HG02840 (cell line): ENCODE data around the gene DMD.

ENCODE experiments used
- ATAC-seq: cut with Tn5 transposase; IDR thresholded peaks from one replicate; pipeline ENCODE4 v1.9.1; 2021; ENCODE audit warnings: mild to moderate bottlenecking, moderate library complexity, moderate number of reproducible peaks; ENCODE audit not compliant: unreplicated experiment, low FRiP score

DMD gene

GRCh38 chrX:31279359-31279758 lies 1932.0 kb downstream of the DMD start:
- no peak for ATAC-seq

DNA sequence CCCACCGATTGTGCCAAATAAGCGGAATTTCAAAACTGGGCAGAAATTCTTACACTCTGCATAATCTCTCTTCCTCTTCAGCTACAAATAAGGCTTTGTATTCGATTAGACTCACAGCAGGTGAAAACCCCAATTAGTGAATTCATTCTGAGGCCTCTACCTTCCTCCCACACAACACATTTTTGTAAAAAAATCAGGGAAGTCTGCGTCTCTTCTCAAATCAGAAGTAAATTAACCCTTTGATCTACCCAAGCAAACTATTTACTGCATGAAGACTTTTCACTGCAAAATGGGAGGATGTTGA lies 1938.9 kb downstream of the DMD start:
- ATAC-seq: no peak

GRCh38 chrX:31271615-31272471 lies 1939.5 kb downstream of the DMD start:
- ATAC-seq: no peak

- ATAC-seq: no peak
These were observed 1941.4 kb downstream of the DMD start for GRCh38 chrX:31269914-31270313.

DNA sequence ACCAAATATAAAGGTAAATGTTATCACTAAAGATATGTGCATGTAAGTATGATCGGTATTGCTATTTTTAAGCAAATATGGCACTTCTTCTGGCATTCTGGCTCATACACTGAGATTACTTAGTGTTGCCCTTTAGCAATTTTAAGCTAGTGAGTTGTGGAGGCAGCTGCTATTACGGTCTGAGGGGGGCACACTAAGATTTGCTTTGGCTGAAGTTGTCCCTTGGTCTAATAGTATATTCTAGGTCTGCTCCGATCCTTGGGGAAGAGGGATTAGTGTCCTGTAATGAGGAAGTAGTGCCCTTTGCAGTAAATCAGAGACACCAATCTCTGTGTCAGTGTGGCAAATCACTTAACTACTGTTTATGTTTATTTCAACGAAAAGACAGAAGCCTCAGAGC lies 1943.0 kb downstream of the DMD start:
- no peak for ATAC-seq

DNA sequence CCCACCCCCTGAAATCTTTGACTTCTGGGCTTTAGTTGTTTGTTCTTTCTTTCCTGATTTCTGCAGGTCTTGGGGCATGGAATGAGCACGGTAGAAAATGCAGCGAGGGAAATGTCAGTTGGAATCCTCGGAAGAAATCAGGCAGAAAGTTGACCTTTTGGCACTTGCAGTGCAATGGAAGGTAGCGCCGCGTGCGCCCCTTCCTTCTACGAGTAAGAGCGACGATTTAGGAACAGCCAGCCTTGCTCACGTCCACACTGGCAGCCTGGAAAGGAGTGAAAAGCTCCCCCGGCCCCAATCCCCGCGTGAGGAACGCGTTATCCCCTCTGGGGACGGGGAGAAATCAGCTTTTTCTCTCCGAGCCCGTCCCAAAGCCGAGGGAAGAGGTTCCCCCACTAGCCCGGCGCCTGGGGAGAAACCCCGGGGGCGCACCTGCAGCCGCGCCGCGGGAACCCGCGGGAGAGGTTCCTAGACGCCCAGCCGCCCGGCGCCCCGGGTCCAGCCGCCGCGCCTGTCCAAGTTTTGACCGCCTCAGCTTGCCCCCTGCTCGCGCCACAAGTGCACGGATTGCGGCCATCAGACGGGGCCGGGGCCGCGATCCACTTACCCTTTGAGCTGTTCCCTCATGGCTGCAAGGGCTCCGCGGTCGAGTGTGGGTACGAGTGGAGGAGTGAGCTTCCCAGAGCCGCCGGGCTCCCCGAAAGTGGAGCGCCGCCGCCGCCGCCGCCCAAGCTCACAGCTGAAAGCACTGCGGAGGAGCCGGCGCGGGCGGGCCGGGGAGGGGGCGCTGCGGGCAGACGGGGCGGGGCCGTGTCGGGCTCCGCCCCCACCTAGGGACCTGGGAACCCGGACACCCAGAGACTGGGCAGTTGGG lies 1944.9 kb downstream of the DMD start:
- ATAC-seq: peak; percentile 72

DNA sequence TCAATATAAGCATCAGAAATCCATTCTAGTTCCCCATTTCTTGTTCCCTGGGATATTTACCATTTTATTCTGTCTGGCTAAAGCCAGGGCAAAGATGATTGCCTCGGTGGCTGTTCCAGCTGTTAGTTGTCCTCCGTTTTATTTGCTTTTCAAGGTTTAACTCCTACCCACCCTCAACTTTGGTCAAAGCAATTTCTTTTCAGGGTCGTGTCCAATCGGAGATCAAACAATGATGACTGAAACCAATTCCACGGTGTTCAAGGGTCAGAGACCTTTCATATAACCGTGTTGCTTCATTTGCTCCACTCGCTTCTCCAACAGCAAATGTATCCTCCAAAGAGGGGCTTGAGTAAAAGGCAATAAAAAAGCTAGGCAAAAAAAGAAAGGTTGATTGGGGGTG lies 1946.0 kb downstream of the DMD start:
- no peak for ATAC-seq

- ATAC-seq: no peak
These were observed 1951.0 kb downstream of the DMD start for GRCh38 chrX:31260351-31260750.

GRCh38 chrX:31258166-31258565 lies 1953.2 kb downstream of the DMD start:
- no peak for ATAC-seq

GRCh38 chrX:31255310-31256033 lies 1955.9 kb downstream of the DMD start:
- no peak for ATAC-seq

DNA sequence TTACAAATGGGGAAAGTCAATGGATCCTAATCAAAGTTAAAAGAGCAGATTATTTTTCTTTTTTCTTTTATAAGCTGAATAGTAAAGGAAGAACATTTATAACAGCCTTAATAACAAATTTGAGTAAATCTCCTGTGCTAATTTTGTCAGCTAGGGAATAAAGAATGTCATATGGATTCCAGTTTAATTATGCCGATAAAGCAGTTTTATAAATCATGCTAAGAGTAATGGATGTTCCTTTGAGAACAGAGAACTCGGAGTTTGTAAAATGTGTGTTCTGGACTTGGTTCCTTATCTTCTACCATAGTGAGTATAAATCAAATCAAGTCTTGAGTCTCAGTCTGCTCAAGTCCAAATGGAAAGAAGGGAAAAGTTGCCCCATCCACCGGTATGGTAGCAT lies 1959.2 kb downstream of the DMD start:
- no peak for ATAC-seq

DNA sequence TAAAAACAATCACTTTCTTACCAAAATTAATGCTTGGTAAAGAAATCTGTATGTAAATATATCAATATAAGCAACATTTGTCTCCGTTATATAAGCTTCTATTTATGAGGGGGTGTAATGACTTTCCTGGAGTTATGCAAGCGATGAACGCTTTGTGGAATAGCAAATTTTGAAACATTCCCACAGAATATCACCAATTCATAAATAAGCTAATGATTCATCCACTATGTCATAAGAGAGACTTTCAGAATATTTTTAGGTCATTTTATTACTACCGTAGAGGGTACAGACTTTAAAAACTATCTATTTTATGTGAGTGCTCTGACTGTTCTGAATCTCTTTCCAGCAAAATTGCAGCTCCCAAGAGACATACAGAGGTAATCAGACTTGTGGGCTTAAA lies 1960.0 kb downstream of the DMD start:
- ATAC-seq: no peak

DNA sequence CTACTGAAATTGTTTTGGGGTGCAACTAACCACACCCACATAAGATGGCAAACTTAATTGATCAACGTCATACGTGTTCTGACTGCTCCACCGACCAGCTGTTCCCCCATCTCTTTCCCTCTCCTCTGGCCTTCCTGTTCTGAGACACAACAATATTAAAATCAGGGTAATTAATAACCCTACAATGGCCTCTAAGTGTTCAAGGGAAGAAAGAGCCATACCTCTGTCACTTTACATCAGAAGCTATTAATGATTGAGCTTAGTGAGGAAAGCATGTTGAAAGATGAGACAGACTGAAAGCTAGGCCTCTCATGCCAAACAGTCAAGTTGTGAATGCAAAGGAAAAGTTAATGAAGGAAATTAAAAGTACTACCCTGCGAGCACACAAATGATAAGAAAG lies 1965.6 kb downstream of the DMD start:
- no peak for ATAC-seq

- no peak for ATAC-seq
These were observed 1967.5 kb downstream of the DMD start for GRCh38 chrX:31243804-31244203.

GRCh38 chrX:31240982-31241381 lies 1970.4 kb downstream of the DMD start:
- ATAC-seq: no peak

GRCh38 chrX:31237189-31237588 lies 1974.2 kb downstream of the DMD start:
- peak; percentile 44 for ATAC-seq

GRCh38 chrX:31236231-31236630 lies 1975.1 kb downstream of the DMD start:
- peak; percentile 45 for ATAC-seq

GRCh38 chrX:31233941-31234496 lies 1977.3 kb downstream of the DMD start:
- ATAC-seq: no peak

DNA sequence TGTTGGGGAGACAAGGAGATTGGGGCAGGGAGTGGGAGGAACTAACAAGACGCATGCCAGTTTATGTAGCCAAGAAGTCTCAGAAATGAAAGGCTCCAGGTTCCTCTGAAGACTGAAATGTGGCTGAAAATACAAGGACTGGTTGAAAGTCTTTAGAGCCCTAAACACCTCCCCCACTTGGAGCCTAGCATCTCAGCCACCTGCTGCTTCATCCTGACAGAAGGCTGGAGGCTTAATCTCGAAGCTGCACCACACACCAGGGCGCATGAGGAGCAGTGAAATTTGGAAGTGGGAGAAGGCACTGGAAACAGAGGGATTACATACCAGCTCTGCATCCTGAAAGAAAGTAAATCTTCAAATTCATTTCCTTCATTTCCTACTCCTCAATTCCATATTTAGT lies 1978.8 kb downstream of the DMD start:
- no peak for ATAC-seq

GRCh38 chrX:31228909-31229308 lies 1982.4 kb downstream of the DMD start:
- peak; percentile 76 for ATAC-seq

GRCh38 chrX:31228415-31228832 lies 1982.9 kb downstream of the DMD start:
- peak; percentile 8 for ATAC-seq
